CD8-positive, alpha-beta memory T cell (primary cell): ENCODE results near the gene SPSB1. TPM values are rescaled to one million over a fixed set of nuclear protein-coding genes. Genes with fewer than 3 reads are reported as not detected.

ENCODE experiments used
- CTCF ChIA-PET: fragments of 350-600 bp; sonication (Branson Sonifier 250); formaldehyde crosslinking; loops from one replicate; lab custom pipeline; 2021; ENCODE audit warnings: antibody characterized with exemption; lab: Charles Lee
- POLR2A ChIA-PET: fragments of 350-600 bp; sonication (Branson Sonifier 250); formaldehyde crosslinking; loops from one replicate; lab custom pipeline; 2021; ENCODE audit warnings: antibody characterized with exemption; lab: Charles Lee
- DNase-seq, 5 donors: peaks; one replicate each; pipeline versions ENCODE4 v3.0.0 to v3.0.0-alpha.2; 2020 to 2022; ENCODE audit warnings: mixed read lengths in 1 of 5
- H3K27ac ChIP-seq: one replicate; pipeline ENCODE4 v1.7.0; 2013; ENCODE audit warnings: low read depth, mild to moderate bottlenecking, low read length, moderate library complexity
- H3K27me3 ChIP-seq: 2 replicates; pipeline ENCODE4 v1.7.0; 2013; ENCODE audit warnings: low read length, mild to moderate bottlenecking; ENCODE audit not compliant: insufficient read depth, poor library complexity, severe bottlenecking
- H3K36me3 ChIP-seq: 2 replicates; pipeline ENCODE4 v1.7.0; 2013; ENCODE audit warnings: mild to moderate bottlenecking, low read length, moderate library complexity; ENCODE audit not compliant: insufficient read depth
- H3K4me1 ChIP-seq: 2 replicates; pipeline ENCODE4 v1.7.0; 2013; ENCODE audit warnings: mild to moderate bottlenecking, low read length, moderate library complexity; ENCODE audit not compliant: insufficient read depth
- H3K4me3 ChIP-seq: 2 replicates; pipeline ENCODE4 v1.7.0; 2013; ENCODE audit warnings: mild to moderate bottlenecking, low read length
- H3K9me3 ChIP-seq: 2 replicates; pipeline ENCODE4 v1.7.0; 2013; ENCODE audit warnings: mild to moderate bottlenecking, low read length
- H3K27ac Mint-ChIP-seq, 8 donors: one replicate each; pipeline ENCODE4 v1.8.0; 2020 to 2021; ENCODE audit warnings: mixed read lengths in 8 of 8, mild to moderate bottlenecking in 6 of 8, inconsistent platforms in 3 of 8, moderate library complexity in 3 of 8
- H3K27me3 Mint-ChIP-seq, 2 donors: one replicate each; pipeline ENCODE4 v1.8.0; 2020 to 2021; ENCODE audit warnings: mixed read lengths in 2 of 2, mild to moderate bottlenecking in 1 of 2, moderate library complexity in 1 of 2
- H3K36me3 Mint-ChIP-seq, 3 donors: one replicate each; pipeline ENCODE4 v1.8.0; 2020 to 2021; ENCODE audit warnings: mixed read lengths in 3 of 3, inconsistent platforms in 1 of 3, mild to moderate bottlenecking in 1 of 3
- H3K4me1 Mint-ChIP-seq, 3 donors: one replicate each; pipeline ENCODE4 v1.8.0; 2020 to 2021; ENCODE audit warnings: mixed read lengths in 3 of 3, inconsistent platforms in 1 of 3, mild to moderate bottlenecking in 1 of 3
- H3K4me3 Mint-ChIP-seq, 7 donors: one replicate each; pipeline ENCODE4 v1.8.0; 2020 to 2021; ENCODE audit warnings: mixed read lengths in 7 of 7, mild to moderate bottlenecking in 6 of 7, moderate library complexity in 4 of 7, inconsistent platforms in 2 of 7
- H3K9me3 Mint-ChIP-seq, 5 donors: one replicate each; pipeline ENCODE4 v1.8.0; 2020 to 2022; ENCODE audit warnings: mixed read lengths in 5 of 5, mild to moderate bottlenecking in 3 of 5, moderate library complexity in 2 of 5, inconsistent platforms in 1 of 5
- polyA plus RNA-seq: library from polyadenylated mRNA; unstranded; fragments of 300-500 nt; fragmentation: Illumina TruSeq; gene quantifications from one replicate; pipeline ENCODE4 v1.2.3, GENCODE V29; 2021
- total RNA-seq, 2 experiments: library from RNA; stranded (reverse); gene quantifications; one replicate each; pipeline ENCODE4 v1.2.3, GENCODE V29; 2021

The SPSB1 gene
- total and polyA plus RNA-seq, 3 experiments from 2014 or later: 0.92 to 2.8 (median 1.2) TPM

- DNase-seq: no peak
- POLR2A ChIA-PET: no interaction called here
- no peaks in the 10 kb centered on the region for H3K9me3 ChIP-seq
- peaks cover 4% of the 10 kb centered on the region for H3K27me3 ChIP-seq
- Mint-ChIP-seq H3K4me3 (peak overlapping the region in 6 of 7 donors; percentile 5 to 78 (median 42)), H3K27me3 (peaks cover 4 to 26% of the 10 kb centered on the region in 2 donors), H3K36me3 (no peaks in the 10 kb centered on the region), H3K9me3 (no peaks in the 10 kb centered on the region), H3K4me1 (peaks cover 36 to 58% (median 43%) of the 10 kb centered on the region in 3 donors), H3K27ac (peak overlapping the region in 3 of 8 donors; percentile 55 to 63 (median 63))
- CTCF ChIA-PET: no interaction called here
- H3K27ac ChIP-seq: no peak overlapping the region
- no peaks in the 10 kb centered on the region for H3K36me3 ChIP-seq
- peaks cover 38% of the 10 kb centered on the region for H3K4me1 ChIP-seq
- no peak overlapping the region for H3K4me3 ChIP-seq
Observed at GRCh38 chr1:9417695-9418094, 125.0 kb downstream of the SPSB1 start.

GRCh38 chr1:9418851-9419250 lies 126.2 kb downstream of the SPSB1 start:
- H3K4me3 Mint-ChIP-seq: no peak overlapping the region
- H3K27ac Mint-ChIP-seq: no peak overlapping the region
- H3K9me3 ChIP-seq: no peaks in the 10 kb centered on the region
- CTCF ChIA-PET: no interaction called here
- H3K27me3 ChIP-seq: peaks cover 7% of the 10 kb centered on the region
- no peak for DNase-seq
- POLR2A ChIA-PET: no interaction called here
- no peaks in the 10 kb centered on the region for H3K9me3 Mint-ChIP-seq
- H3K36me3 ChIP-seq: no peaks in the 10 kb centered on the region
- peaks cover 6 to 34% of the 10 kb centered on the region in 2 donors for H3K27me3 Mint-ChIP-seq
- no peak overlapping the region for H3K4me3 ChIP-seq
- peaks cover 27% of the 10 kb centered on the region for H3K4me1 ChIP-seq
- H3K4me1 Mint-ChIP-seq: peaks cover 26 to 56% (median 36%) of the 10 kb centered on the region in 3 donors
- H3K36me3 Mint-ChIP-seq: no peaks in the 10 kb centered on the region
- no peak overlapping the region for H3K27ac ChIP-seq

Other genes starting within 250 kb of the SPSB1 start
- gene SLC2A5, start 223.3 kb upstream of the SPSB1 start, total RNA-seq: not detected
- gene SLC2A5, start 223.3 kb upstream of the SPSB1 start, polyA plus RNA-seq: not detected
- gene GPR157, start 163.8 kb upstream of the SPSB1 start, total RNA-seq: 1 to 10 TPM; 3.1 to 4.7 TPM
- 3.0 TPM for gene GPR157, start 163.8 kb upstream of the SPSB1 start, polyA plus RNA-seq
- gene H6PD, start 58.1 kb upstream of the SPSB1 start, total RNA-seq: 1 to 10 TPM; 7.8 to 7.9 TPM
- gene H6PD, start 58.1 kb upstream of the SPSB1 start, polyA plus RNA-seq: 11.6 TPM
- gene SLC25A33, start 246.6 kb downstream of the SPSB1 start, total RNA-seq: 10 to 100 TPM; 12.8 to 12.9 TPM
- gene SLC25A33, start 246.6 kb downstream of the SPSB1 start, polyA plus RNA-seq: 6.5 TPM